WTC11 (cell line): ENCODE data around the gene TEP1. TPM values are rescaled to one million over a fixed set of nuclear protein-coding genes. Genes with fewer than 3 reads are reported as not detected.
A peak's percentile ranks its signal among the peaks of the same experiment; 100 is the strongest.
"Not testable (repeated sequence)": the region's sequence is repeated elsewhere in the genome, so short reads cannot be mapped to it uniquely, and the experiment has no call there.

Source experiments
- ATAC-seq: fragments of 200-7000 bp; cut with Tn5 transposase; 2 replicates; pipeline ENCODE4 v1.10.0; 2021; ENCODE audit warnings: mild to moderate bottlenecking, moderate library complexity
- CTCF ChIA-PET: fragments of 300-600 bp; sonication (Branson Sonifier 250); formaldehyde crosslinking; loops from one replicate; lab custom pipeline; 2021; ENCODE audit warnings: antibody characterized with exemption; lab: Charles Lee
- POLR2A ChIA-PET: fragments of 350-600 bp; sonication (Branson Sonifier 250); formaldehyde crosslinking; loops from one replicate; lab custom pipeline; 2021; ENCODE audit warnings: antibody characterized with exemption; lab: Charles Lee
- DNase-seq: peaks from one replicate; pipeline ENCODE4 v3.0.0; 2021; ENCODE audit warnings: low spot score
- H3K27ac Mint-ChIP-seq: 2 replicates; pipeline ENCODE4 v1.8.0; 2021; ENCODE audit warnings: mixed read lengths
- H3K27me3 Mint-ChIP-seq: 2 replicates; pipeline ENCODE4 v1.8.0; 2021; ENCODE audit warnings: low read depth, mild to moderate bottlenecking, moderate library complexity, mixed read lengths
- H3K36me3 Mint-ChIP-seq: 2 replicates; pipeline ENCODE4 v1.8.0; 2021; ENCODE audit warnings: mixed read lengths
- H3K4me1 Mint-ChIP-seq: 2 replicates; pipeline ENCODE4 v1.8.0; 2022; ENCODE audit warnings: mixed read lengths
- H3K4me3 Mint-ChIP-seq: 2 replicates; pipeline ENCODE4 v1.8.0; 2021; ENCODE audit warnings: mild to moderate bottlenecking, moderate library complexity, mixed read lengths
- H3K9me3 Mint-ChIP-seq: 2 replicates; pipeline ENCODE4 v1.8.0; 2021; ENCODE audit warnings: mixed read lengths
- ATF6 ChIP-seq: sonication (generic); formaldehyde crosslinking; IDR thresholded peaks from 2 replicates; pipeline ENCODE4 v1.8.1; 2023; ENCODE audit warnings: mild to moderate bottlenecking, missing genetic modification reagents
- CDX4 ChIP-seq: fragments of 250-450 bp; sonication (Bioruptor Pico); IDR thresholded peaks from 2 replicates; pipeline ENCODE4 v1.9.0; 2021; ENCODE audit warnings: moderate library complexity, mild to moderate bottlenecking, inconsistent platforms, borderline replicate concordance
- E2F4 ChIP-seq: sonication (generic); formaldehyde crosslinking; IDR thresholded peaks from 2 replicates; pipeline ENCODE4 v1.8.1; 2022; ENCODE audit warnings: low read depth, mild to moderate bottlenecking, moderate library complexity, missing genetic modification reagents, borderline replicate concordance
- ESRRA ChIP-seq: sonication (generic); formaldehyde crosslinking; IDR thresholded peaks from 2 replicates; pipeline ENCODE4 v1.8.1; 2022; ENCODE audit warnings: mild to moderate bottlenecking, missing genetic modification reagents, borderline replicate concordance
- ETV6 ChIP-seq: sonication (generic); formaldehyde crosslinking; IDR thresholded peaks from 2 replicates; pipeline ENCODE4 v1.8.1; 2022; ENCODE audit warnings: mild to moderate bottlenecking, missing genetic modification reagents
- FOXP1 ChIP-seq: sonication (generic); formaldehyde crosslinking; IDR thresholded peaks from 2 replicates; pipeline ENCODE4 v1.8.0; 2022; ENCODE audit warnings: missing genetic modification reagents, mild to moderate bottlenecking, moderate library complexity, borderline replicate concordance
- GTF2I ChIP-seq: fragments of 250-450 bp; sonication (Bioruptor Pico); conservative IDR thresholded peaks from 2 replicates; pipeline ENCODE4 v1.4.0; 2021; ENCODE audit warnings: mild to moderate bottlenecking
- KAT7 ChIP-seq: sonication (generic); formaldehyde crosslinking; IDR thresholded peaks from 2 replicates; pipeline ENCODE4 v1.8.1; 2023; ENCODE audit warnings: missing genetic modification reagents, mild to moderate bottlenecking, borderline replicate concordance
- MYBL2 ChIP-seq: sonication (generic); formaldehyde crosslinking; IDR thresholded peaks from 2 replicates; pipeline ENCODE4 v1.8.1; 2023; ENCODE audit warnings: mild to moderate bottlenecking, moderate library complexity, missing genetic modification reagents
- PRDM15 ChIP-seq: sonication (generic); formaldehyde crosslinking; IDR thresholded peaks from 2 replicates; pipeline ENCODE4 v1.8.0; 2022; ENCODE audit warnings: missing genetic modification reagents
- RORB ChIP-seq: fragments of 250-450 bp; sonication (Bioruptor Pico); IDR thresholded peaks from 2 replicates; pipeline ENCODE4 v1.9.0; 2021; ENCODE audit warnings: mild to moderate bottlenecking
- SP1 ChIP-seq: sonication (generic); formaldehyde crosslinking; conservative IDR thresholded peaks from 2 replicates; pipeline ENCODE4 v1.8.1; 2022; ENCODE audit warnings: missing genetic modification reagents
- TEAD4 ChIP-seq: sonication (generic); formaldehyde crosslinking; IDR thresholded peaks from 2 replicates; pipeline ENCODE4 v1.8.0; 2022; ENCODE audit warnings: mild to moderate bottlenecking, missing genetic modification reagents
- USF2 ChIP-seq: sonication (generic); formaldehyde crosslinking; IDR thresholded peaks from 2 replicates; pipeline ENCODE4 v1.8.1; 2023; ENCODE audit warnings: mild to moderate bottlenecking, missing genetic modification reagents, moderate library complexity
- ZNF232 ChIP-seq: sonication (generic); formaldehyde crosslinking; IDR thresholded peaks from 2 replicates; pipeline ENCODE4 v1.8.0; 2022; ENCODE audit warnings: mild to moderate bottlenecking, missing genetic modification reagents
- ZNF281 ChIP-seq: sonication (generic); formaldehyde crosslinking; IDR thresholded peaks from 2 replicates; pipeline ENCODE4 v1.8.0; 2023; ENCODE audit warnings: mild to moderate bottlenecking, missing genetic modification reagents
- ZNF423 ChIP-seq: fragments of 250-450 bp; sonication (Bioruptor Pico); IDR thresholded peaks from 2 replicates; pipeline ENCODE4 v2.1.2; 2022; ENCODE audit warnings: mild to moderate bottlenecking, moderate library complexity
- total RNA-seq: library from RNA; stranded (reverse); gene quantifications from 3 replicates; pipeline ENCODE4 v1.2.3, GENCODE V29; 2021

The TEP1 gene
- total RNA-seq, 1 experiment from 2014 or later = 16.0 TPM

- peak; percentile 93; the same call in 1 of the 2 replicates for TF ChIP-seq CDX4 (CRISPR knock-in tag)
- TF ChIP-seq, all 79 proteins: peak for 28
These were observed 70.0 kb downstream of the TEP1 start, which contains the start of gene PARP2 (continued) for GRCh38 chr14:20343092-20343861.

- TF ChIP-seq ATF6 (CRISPR knock-in tag) = no peak
- TF ChIP-seq GTF2I (CRISPR knock-in tag) = no peak
- no peak for TF ChIP-seq ZNF281
- TF ChIP-seq TEAD4 = no peak
- TF ChIP-seq ZNF232 (CRISPR knock-in tag) = no peak
- CTCF ChIA-PET = interaction anchor here (1.0 to 1.1 kb wide), 2 partner anchors 9 to 14 kb away, joined by 3 to 4 read pairs; no protein-coding TSS in a partner anchor
- POLR2A ChIA-PET = interaction anchor here (0.6 to 2.9 kb wide), 7 partner anchors 9 to 341 kb away, joined by 3 to 46 read pairs (median 24); partner anchors contain the start of genes CCNB1IP1 and PIP4P1
- ATAC-seq (no peak), DNase-seq (no peak)
- Mint-ChIP-seq H3K36me3 (peaks cover 17% of the 10 kb centered on the region), H3K27me3 (no peaks in the 10 kb centered on the region), H3K4me3 (peak overlapping the region; percentile 91), H3K27ac (peak overlapping the region; percentile 98; the same call in 1 of the 2 replicates), H3K4me1 (peaks cover 8% of the 10 kb centered on the region), H3K9me3 (no peaks in the 10 kb centered on the region)
These were observed 71.7 kb downstream of the TEP1 start for GRCh38 chr14:20341646-20342045.

- H3K27ac Mint-ChIP-seq, H3K9me3 Mint-ChIP-seq, DNase-seq, H3K4me1 Mint-ChIP-seq, H3K27me3 Mint-ChIP-seq, CTCF ChIA-PET, ATAC-seq: not testable (repeated sequence)
- peak overlapping the region; percentile 40; the same call in 1 of the 2 replicates for H3K4me3 Mint-ChIP-seq
- POLR2A ChIA-PET = interaction anchor here (0.6 kb wide), 1 partner anchor 321 kb away, joined by 3 read pairs; no protein-coding TSS in a partner anchor
- peaks cover 12% of the 10 kb centered on the region for H3K36me3 Mint-ChIP-seq
These were observed 72.3 kb downstream of the TEP1 start for GRCh38 chr14:20341032-20341431.

- no peaks in the 10 kb centered on the region for H3K9me3 Mint-ChIP-seq
- H3K4me3 Mint-ChIP-seq = peak overlapping the region; percentile 94
- ChIA-PET CTCF (interaction anchor here (1.3 kb wide), 1 partner anchor 9 kb away, joined by 5 read pairs; no protein-coding TSS in a partner anchor), POLR2A (interaction anchor here (0.7 to 2.8 kb wide), 2 partner anchors 9 to 288 kb away, joined by 3 to 46 read pairs; partner anchors contain the start of gene PARP2)
- peaks cover 21% of the 10 kb centered on the region for H3K4me1 Mint-ChIP-seq
- DNase-seq = no peak
- peaks cover 19% of the 10 kb centered on the region for H3K36me3 Mint-ChIP-seq
- H3K27ac Mint-ChIP-seq = no peak overlapping the region
- no peaks in the 10 kb centered on the region for H3K27me3 Mint-ChIP-seq
- no peak for ATAC-seq
- TF ChIP-seq FOXP1 (CRISPR knock-in tag) (no peak), ETV6 (no peak), SP1 (no peak), E2F4 (CRISPR knock-in tag) (no peak), MYBL2 (CRISPR knock-in tag) (no peak), USF2 (CRISPR knock-in tag) (no peak), ESRRA (no peak), KAT7 (CRISPR knock-in tag) (no peak), PRDM15 (CRISPR knock-in tag) (no peak), ZNF423 (CRISPR knock-in tag) (no peak), RORB (no peak)
These were observed 79.3 kb downstream of the TEP1 start for GRCh38 chr14:20334017-20334416.
